H1 (cell line): Measurements from ENCODE around the gene RBSN. TPM values are rescaled to one million over a fixed set of nuclear protein-coding genes. Genes with fewer than 3 reads are reported as not detected.

Experiments
- polyA plus RNA-seq, 7 experiments: library from polyadenylated mRNA; depleted of rRNA in 3 of 7; stranded (reverse) in 5 of 7; unstranded in 2 of 7; fragments of >200 nt in 5 of 7; fragments of 200-250 nt in 2 of 7; gene quantifications; 1 replicate in 5 of 7; 2 replicates in 1 of 7; 4 replicates in 1 of 7; pipeline versions ENCODE4 v1.2.1 to v1.2.3, GENCODE V29; 2011 to 2013; ENCODE audit warnings: missing spikeins in 2 of 7, mixed read lengths in 2 of 7
- total RNA-seq: library from RNA; stranded (reverse); fragmentation: NEBNext Ultra II Directional; extraction: Animal tissue kit (Norgen Biotek cat#: 25700); gene quantifications from 2 replicates; pipeline ENCODE4 v1.2.1, GENCODE V29; 2021
- TF ChIP-seq, protein P1 (sequence below): fragments of 300-600 bp; sonication (generic); IDR thresholded peaks from 2 replicates; pipeline ENCODE4 v1.7.1; 2012; ENCODE audit warnings: low read length, moderate library complexity, mild to moderate bottlenecking, inconsistent platforms; ENCODE audit not compliant: insufficient replicate concordance

RBSN gene
- total and polyA plus RNA-seq, 2 of the 8 experiments (the other 6 are each of a cell fraction or from before 2014, with no cell fraction given) = 5.9 to 20.0 TPM

GRCh38 chr3:15086699-15087098, 12.2 kb downstream of the RBSN start (continued):
- TF ChIP-seq, protein P1, sequence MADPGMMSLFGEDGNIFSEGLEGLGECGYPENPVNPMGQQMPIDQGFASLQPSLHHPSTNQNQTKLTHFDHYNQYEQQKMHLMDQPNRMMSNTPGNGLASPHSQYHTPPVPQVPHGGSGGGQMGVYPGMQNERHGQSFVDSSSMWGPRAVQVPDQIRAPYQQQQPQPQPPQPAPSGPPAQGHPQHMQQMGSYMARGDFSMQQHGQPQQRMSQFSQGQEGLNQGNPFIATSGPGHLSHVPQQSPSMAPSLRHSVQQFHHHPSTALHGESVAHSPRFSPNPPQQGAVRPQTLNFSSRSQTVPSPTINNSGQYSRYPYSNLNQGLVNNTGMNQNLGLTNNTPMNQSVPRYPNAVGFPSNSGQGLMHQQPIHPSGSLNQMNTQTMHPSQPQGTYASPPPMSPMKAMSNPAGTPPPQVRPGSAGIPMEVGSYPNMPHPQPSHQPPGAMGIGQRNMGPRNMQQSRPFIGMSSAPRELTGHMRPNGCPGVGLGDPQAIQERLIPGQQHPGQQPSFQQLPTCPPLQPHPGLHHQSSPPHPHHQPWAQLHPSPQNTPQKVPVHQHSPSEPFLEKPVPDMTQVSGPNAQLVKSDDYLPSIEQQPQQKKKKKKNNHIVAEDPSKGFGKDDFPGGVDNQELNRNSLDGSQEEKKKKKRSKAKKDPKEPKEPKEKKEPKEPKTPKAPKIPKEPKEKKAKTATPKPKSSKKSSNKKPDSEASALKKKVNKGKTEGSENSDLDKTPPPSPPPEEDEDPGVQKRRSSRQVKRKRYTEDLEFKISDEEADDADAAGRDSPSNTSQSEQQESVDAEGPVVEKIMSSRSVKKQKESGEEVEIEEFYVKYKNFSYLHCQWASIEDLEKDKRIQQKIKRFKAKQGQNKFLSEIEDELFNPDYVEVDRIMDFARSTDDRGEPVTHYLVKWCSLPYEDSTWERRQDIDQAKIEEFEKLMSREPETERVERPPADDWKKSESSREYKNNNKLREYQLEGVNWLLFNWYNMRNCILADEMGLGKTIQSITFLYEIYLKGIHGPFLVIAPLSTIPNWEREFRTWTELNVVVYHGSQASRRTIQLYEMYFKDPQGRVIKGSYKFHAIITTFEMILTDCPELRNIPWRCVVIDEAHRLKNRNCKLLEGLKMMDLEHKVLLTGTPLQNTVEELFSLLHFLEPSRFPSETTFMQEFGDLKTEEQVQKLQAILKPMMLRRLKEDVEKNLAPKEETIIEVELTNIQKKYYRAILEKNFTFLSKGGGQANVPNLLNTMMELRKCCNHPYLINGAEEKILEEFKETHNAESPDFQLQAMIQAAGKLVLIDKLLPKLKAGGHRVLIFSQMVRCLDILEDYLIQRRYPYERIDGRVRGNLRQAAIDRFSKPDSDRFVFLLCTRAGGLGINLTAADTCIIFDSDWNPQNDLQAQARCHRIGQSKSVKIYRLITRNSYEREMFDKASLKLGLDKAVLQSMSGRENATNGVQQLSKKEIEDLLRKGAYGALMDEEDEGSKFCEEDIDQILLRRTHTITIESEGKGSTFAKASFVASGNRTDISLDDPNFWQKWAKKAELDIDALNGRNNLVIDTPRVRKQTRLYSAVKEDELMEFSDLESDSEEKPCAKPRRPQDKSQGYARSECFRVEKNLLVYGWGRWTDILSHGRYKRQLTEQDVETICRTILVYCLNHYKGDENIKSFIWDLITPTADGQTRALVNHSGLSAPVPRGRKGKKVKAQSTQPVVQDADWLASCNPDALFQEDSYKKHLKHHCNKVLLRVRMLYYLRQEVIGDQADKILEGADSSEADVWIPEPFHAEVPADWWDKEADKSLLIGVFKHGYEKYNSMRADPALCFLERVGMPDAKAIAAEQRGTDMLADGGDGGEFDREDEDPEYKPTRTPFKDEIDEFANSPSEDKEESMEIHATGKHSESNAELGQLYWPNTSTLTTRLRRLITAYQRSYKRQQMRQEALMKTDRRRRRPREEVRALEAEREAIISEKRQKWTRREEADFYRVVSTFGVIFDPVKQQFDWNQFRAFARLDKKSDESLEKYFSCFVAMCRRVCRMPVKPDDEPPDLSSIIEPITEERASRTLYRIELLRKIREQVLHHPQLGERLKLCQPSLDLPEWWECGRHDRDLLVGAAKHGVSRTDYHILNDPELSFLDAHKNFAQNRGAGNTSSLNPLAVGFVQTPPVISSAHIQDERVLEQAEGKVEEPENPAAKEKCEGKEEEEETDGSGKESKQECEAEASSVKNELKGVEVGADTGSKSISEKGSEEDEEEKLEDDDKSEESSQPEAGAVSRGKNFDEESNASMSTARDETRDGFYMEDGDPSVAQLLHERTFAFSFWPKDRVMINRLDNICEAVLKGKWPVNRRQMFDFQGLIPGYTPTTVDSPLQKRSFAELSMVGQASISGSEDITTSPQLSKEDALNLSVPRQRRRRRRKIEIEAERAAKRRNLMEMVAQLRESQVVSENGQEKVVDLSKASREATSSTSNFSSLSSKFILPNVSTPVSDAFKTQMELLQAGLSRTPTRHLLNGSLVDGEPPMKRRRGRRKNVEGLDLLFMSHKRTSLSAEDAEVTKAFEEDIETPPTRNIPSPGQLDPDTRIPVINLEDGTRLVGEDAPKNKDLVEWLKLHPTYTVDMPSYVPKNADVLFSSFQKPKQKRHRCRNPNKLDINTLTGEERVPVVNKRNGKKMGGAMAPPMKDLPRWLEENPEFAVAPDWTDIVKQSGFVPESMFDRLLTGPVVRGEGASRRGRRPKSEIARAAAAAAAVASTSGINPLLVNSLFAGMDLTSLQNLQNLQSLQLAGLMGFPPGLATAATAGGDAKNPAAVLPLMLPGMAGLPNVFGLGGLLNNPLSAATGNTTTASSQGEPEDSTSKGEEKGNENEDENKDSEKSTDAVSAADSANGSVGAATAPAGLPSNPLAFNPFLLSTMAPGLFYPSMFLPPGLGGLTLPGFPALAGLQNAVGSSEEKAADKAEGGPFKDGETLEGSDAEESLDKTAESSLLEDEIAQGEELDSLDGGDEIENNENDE = no peak
